Fibroblast of skin of left biceps (primary cell): ENCODE data around the gene NUDT1.

Source experiments
- DNase-seq, 2 experiments: peaks; one replicate each; pipeline ENCODE4 v3.0.0-alpha.2; 2013; ENCODE audit warnings: low read depth in 2 of 2

The NUDT1 gene

DNA sequence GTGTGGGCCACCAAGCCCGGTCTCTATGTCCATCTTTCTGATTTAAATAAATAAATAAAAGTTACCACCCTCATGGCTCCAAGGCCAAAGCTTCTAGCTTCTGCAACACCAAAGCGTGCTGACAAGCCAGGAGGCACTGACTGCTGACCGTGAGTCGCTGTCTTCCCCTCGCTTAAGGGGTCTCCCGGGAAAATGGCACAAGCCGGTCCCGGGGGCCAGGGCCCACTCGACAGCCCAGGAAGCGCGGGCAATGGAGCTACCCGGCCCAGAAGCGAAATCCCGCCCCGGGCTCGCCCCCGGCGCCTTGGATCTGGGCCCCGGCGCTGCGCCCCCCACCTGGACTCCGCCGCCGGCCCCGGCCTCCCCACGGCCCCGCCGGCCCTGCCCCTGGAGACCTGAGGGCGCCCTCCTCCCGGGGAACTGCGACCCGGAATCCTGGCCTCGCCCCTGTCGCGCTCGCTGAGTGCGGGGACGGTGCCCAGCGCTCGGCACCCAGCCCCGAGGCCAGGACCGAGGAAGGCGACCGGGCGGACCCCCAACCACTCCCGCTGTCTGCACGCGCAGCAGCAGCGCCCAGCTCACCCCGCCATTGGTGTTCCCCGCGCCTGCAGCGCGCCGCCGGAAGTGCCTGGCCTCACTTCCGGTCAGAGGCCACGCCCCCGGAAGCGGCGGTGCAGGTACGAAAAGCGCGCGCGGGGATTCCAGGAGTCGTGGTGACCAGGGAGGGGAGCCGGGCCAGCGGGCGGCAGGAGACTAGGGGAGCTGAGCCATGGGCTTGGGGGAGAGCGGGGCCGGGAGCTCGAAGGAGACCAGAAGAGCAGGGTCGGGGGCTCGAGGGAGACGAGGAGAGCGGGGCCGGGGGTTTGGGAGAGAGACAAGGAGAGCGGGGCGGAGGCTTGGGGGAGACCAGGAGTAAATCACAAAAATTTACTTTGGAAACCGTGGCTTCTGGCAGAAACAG, at the start of gene NUDT1, which contains the start of gene MRM2:
Gene NUDT1, plus strand, starts transcription at position 647 of the 961 bp plus-strand sequence. CDS start 2,349 bp downstream, outside the sequence.
Gene MRM2, minus strand, starts transcription at position 626 of the 961 bp plus-strand sequence. Its CDS starts 36 bp downstream, at position 590.
- DNase-seq: peak; percentile 12 to 24

GRCh38 chr7:2192831-2193534, 49.0 kb upstream of the NUDT1 start:
- no peak for DNase-seq

GRCh38 chr7:2193575-2194305, 48.3 kb upstream of the NUDT1 start:
- no peak for DNase-seq

- no peak for DNase-seq
Observed at GRCh38 chr7:2195400-2196246, 46.4 kb upstream of the NUDT1 start.

GRCh38 chr7:2196381-2197378, 45.3 kb upstream of the NUDT1 start:
- no peak for DNase-seq

- no peak for DNase-seq
Observed at GRCh38 chr7:2197436-2198155, 44.4 kb upstream of the NUDT1 start.

DNA sequence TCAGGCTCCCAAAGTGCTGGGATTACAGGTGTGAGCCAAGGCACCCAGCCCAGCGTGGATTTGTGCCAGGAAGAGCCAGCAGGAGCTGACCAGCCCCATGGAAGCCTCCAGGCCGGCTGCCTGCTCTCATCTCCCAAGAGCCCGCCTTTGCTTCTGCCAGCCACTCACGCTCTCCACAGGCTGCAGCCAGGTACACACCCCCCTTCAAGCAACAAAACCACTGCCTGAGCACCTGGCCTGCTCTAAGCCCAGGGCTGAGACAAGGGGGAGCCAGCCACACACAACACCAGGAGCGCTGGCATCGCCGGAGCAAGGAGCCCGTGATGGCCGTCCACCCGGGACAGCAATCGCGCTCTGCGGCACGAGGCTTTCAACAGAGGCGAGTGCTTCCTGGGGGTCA, 43.8 kb upstream of the NUDT1 start:
- DNase-seq: no peak

DNA sequence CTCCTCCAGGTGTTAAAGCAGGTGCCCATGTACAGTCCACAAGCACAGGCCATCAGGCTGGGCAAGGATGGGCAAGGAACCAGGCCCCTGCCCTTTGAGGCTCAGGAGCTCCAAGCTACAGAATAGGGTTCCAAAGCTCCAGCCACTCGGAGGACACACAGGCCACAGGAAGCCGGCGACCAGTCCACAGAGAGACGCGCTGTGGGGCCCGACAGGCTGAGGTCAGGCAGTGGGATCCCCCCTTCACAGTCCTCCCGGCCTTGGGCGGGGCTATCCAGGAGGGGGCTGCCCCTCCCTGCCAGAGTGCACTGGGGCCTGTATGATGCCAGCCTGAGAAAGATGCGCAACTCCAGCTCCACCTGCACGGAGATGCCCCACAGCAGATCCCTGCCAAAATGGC, 43.3 kb upstream of the NUDT1 start:
- no peak for DNase-seq

- DNase-seq: no peak
Observed at GRCh38 chr7:2199528-2199927, 42.5 kb upstream of the NUDT1 start.

GRCh38 chr7:2199956-2200583, 42.0 kb upstream of the NUDT1 start:
- no peak for DNase-seq

- no peak for DNase-seq
Observed at GRCh38 chr7:2200584-2200980, 41.4 kb upstream of the NUDT1 start.

- no peak for DNase-seq
Observed at GRCh38 chr7:2201128-2201527, 40.9 kb upstream of the NUDT1 start.

DNA sequence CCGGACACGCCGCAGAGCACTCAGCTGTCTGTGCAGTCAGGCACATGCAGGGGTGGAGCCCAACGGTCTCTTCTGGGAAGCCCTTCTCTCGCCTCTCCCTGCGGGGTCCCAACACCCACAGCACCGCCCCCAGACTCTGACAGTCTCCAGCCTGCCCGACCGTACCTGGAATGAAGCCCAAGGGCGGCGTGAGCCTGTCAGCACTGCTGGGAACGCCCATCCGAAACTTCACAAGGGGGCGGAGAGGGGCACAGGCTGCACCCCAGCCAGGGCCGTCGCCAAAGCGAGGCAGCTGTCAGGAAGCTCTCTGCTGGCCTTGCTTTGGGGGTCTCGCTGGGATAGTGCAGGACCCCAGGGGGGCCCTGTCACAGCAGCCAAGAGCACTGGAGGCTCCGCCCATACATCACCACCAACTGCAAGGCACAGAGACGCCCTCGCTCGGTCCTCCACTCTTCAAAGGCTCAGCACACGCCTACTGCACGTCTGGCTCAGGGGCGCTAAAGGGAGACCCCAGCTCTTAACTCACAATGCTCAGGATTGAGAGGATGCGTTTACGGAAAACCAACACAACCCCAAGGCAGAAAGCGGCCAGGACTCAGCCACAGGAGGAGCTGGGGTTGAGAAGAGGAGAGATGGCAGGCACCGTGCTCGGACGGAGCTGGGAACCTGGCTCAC, 40.2 kb upstream of the NUDT1 start:
- no peak for DNase-seq

DNA sequence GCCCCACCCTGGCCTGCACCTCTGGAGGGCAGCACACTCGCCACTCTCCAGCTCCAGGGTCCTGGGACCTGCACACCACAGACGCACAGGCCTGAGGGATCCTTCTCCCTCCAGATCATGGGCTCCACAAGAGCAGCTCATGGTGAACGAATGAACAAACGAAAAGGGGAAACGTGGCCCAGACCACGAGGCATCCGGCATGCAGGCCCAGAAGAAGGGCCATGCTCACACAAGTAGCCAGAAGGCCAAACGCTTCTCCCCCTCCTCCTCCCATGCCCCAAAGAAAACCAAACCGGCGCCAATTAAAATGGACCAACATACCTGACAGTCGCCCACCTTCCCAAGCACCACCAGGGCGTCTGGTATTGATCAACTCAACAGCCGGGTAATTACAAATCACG, 39.7 kb upstream of the NUDT1 start:
- DNase-seq: no peak

GRCh38 chr7:2202901-2203765, 38.9 kb upstream of the NUDT1 start:
- no peak for DNase-seq

GRCh38 chr7:2203766-2204300, 38.2 kb upstream of the NUDT1 start:
- DNase-seq: no peak

DNA sequence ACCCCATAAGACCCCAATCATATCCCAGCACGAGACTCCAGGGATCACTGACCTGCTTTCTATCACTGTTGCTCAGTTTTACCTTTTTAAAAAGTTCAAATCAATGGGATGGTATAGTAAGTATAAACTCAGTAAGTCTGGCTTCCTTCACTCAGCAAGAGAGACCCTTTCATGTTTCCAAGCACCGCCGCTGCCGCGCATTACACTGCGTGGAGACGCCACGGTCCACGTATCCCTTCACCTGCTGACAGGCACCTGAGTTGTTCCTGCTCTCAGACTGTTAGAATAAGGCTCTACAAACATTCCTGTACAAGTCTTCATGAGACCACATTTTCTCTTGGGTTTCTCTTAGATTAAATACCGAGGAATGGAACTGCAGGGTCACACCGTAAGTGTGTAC, 37.6 kb upstream of the NUDT1 start:
- DNase-seq: no peak
